ENCODE measurements around the gene U2AF2.

- TF ChIP-seq POLR2A (IDR thresholded peaks at IDR 0.05) = no peak
- no peak for TF ChIP-seq CTCF (IDR thresholded peaks at IDR 0.05)
Measured at GRCh38 chr19:55711719-55712118, 56.9 kb downstream of the U2AF2 start.
